ENCODE data around the gene FBXL7.

DNA sequence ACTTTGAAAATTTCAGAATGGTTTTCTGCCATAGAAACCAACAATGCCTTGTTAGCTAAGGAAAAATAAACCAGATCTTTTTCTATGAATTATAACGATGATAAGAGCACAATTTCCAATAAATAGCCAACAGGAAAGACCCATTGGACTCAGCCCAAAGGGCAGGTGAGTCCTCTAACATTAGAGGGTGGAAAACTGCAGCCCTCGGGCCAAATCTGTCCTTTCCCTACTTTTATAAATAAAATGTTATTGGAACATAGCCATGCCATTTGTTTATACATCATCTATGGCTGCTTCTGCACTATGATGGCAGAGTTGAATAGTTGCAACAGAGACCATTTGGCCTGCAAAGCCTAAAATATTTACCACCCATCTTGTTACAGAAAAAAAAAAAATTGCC is 296.1 kb downstream of the FBXL7 start:
- no peak for TF ChIP-seq CTCF (IDR thresholded peaks at IDR 0.05; ENCODE audit: low read depth, low read length)
- no peak for TF ChIP-seq EZH2phosphoT487 (IDR thresholded peaks at IDR 0.05; ENCODE audit: low read depth)

Data from OCI-LY3 (cell line).